Activated CD8-positive, alpha-beta memory T cell treated with anti-CD3 and anti-CD28 coated beads, Interleukin-2, amount 50 U/mL, for 1 hour (primary cell): ENCODE results near the gene CPVL.

ENCODE experiments used
- DNase-seq: peaks from one replicate; pipeline ENCODE4 v3.0.0-alpha.2; 2020; ENCODE audit errors: extremely low read depth

CPVL gene

DNA sequence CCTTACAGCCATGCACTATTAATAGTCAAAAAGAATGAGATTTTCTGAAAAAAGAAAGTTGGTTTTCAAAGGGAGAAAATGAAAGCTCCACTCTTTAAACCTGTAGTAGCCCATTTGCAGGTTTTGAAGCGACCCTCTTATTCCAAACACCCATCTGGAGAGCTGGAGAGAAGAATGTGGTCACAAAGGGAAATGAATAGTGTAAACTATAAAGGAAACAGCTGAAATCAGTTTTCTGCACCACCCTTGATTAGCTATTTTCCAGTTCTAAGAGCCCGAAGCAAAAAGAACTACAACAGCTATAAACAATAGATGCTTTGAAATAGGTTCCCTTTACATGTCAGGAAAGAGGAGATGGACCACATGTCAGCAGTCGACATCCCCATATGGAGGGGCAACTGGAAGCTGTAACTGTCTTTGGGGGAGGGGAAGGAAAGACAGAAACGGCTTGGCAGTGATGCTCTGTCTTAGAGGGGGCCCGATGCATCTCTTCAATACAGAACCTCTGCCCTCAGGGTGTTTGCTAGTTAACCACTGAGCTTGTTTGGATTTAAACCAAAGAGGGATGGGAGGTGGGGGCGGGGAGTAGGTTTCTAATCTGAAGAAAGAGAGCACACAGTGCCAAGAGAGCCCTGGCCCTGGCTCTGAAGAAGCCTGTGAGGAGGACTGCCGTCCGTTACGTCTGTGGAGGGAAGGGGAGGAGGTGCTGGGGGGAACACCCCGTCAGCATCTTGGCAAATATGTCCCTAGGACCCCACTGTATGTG, 55.3 kb downstream of the CPVL start:
- DNase-seq: no peak

GRCh38 chr7:29090151-29090805, 56.1 kb downstream of the CPVL start:
- no peak for DNase-seq

DNA sequence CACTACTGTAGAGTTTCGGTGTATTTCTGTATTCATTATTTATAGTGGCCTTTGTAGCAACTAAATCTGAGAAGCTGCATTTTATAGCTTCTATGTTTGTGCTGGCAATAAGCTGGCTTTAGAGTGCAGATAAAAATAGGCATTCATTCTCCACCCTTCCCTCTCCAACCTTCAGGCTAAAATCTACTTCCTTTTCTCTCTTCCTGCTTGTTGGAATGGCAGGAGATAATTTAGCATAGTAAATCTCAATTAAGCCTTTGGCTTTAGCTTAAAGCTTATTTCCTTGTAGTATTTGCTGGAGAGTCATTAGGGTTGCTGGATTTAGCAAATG, 58.5 kb downstream of the CPVL start:
- DNase-seq: no peak

DNA sequence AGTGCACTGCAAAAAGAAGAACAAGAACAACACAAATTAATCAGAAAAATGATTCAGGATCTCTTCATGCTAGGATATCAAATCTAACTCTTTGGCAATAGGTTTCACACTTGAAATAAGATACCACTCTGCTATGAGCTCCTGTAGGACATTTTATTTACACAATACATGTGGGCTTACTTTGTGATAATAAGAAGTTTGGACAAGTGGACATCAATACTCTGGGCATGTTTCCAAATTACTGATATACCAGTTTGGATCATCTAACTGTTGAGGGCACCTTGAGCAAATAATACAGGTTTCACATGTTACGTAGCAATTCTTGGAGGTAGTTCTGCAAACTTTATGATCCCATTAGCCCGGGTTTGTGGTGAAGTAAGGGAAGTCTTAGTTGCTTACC, 59.8 kb downstream of the CPVL start:
- DNase-seq: no peak

DNA sequence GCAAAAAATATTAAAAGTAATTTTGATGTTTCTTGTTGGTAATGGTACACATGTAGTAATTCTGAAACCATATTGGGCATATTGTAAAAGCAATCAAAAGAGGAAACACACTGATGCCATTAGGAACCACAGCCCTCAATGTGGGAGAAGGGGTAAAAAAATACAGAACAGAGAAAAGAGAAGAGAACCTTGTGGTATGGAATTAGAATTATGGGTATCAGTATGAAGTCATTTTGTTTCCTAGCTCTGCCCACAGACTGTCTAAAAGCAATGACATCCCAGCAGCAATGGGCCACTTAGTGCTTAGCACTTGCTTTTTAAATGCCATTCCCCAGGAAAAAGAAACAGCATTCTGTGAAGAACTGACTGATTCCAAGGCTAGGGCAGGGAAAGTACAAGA, 61.5 kb downstream of the CPVL start:
- no peak for DNase-seq

DNA sequence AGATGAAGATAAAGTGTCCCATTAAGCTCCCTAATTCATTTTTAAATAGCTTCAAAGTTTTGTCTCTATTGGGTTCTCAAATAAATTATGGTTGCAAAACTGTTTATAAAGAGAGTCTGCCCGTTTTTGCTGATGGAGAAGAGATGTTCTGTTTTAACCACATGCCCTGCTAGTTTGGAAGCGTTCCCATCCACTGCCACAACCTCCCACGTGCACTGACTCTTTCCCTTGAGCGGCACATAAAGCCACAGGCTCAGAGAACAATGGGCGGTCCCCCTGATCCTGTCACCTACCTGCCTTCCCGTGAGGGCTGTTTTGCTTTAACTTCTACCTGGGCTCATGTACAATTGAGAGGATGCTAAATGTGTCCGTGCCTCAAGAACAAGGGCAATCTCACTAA, 65.5 kb downstream of the CPVL start:
- DNase-seq: no peak

GRCh38 chr7:29078311-29079260, 67.8 kb downstream of the CPVL start:
- DNase-seq: no peak

DNA sequence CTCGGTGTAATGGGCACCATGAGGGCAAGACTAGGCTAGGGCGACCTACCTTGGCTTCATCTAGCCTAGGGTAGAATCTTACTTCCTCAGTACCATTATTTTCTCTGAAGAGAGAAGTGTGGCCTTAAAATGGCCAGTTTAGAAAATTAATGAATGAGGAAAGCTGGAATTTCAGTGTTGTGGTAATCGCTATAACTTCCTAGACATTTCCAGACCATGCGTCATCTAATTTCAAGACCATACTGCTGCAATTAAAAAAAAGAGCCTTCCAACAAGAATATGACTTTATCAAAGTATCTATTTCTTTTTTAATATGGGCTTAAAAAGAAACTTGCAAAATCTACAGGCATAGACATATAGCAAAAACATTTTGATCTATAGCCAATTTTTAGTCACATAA, 68.5 kb downstream of the CPVL start:
- DNase-seq: no peak

DNA sequence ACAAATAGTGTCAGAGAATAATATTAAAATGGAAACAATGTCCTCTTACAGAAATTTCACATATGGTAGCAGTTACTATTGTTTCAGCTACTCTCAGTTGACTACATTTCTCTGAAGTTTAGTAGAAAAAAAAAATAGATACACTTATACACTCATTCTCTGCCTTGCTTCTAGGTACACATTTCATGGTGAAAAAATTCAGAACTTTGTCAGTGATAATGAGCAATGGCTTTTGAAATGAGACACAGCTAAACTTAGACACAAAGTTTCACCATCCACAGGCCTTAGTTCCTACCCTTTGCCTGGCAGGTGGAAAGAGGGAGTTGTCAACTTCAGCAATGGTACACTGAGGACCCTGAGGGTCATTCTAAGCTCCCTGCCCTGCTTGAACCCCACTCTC, 69.2 kb downstream of the CPVL start:
- DNase-seq: no peak

GRCh38 chr7:29076631-29077030, 69.7 kb downstream of the CPVL start:
- no peak for DNase-seq

- no peak for DNase-seq
Observed at GRCh38 chr7:29075606-29076005, 70.7 kb downstream of the CPVL start.

DNA sequence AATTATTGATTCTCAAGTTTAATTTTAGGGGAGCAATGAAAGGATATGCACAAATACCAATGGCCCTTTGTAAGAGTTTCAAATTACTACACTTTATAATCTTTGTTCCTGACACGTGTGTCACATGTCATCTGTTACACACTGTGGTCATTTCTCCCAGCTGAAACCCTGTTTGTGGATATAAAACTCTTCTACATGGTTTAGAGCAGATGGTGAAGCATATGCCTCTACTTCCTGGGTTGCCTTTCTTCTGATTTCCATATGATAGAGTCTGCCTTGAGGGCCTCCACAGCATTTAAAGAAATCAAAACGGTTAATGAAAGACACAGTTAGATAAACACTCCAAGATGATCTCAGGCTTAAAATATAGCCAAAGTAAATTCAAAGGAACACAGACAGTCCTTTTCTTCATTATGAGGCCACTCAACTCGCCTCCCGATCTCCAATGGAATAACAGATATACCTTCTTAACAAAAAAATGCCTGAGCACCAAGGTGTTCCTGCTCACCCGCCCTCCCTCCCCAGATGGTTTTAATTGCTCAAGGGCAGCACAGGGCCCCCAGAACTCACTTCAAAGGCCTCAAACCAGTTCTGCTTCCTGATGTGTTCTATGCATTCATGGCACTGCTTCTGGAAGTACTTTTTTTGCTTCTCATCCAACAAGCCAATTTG, 75.0 kb downstream of the CPVL start:
- DNase-seq: no peak

DNA sequence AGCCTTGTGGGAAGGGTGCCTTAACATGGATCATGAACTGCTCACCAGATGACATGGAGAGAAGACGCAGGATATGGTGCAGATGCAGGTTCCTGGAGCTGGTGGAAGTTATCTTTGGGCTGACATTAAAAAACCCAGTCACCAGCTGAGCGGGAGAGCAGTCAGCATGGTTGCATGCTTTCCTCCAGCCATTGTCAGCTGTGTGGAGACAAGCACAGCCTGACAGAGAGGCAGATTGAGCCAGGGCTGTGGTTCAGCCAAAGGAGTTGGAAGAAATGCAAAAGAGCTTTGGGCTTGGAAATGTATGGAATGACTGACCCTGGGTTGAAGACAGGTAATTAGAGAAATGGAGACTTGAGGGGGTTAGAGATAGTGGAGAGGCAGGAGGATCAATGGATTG, 79.7 kb downstream of the CPVL start:
- no peak for DNase-seq

GRCh38 chr7:29065181-29065857, 81.0 kb downstream of the CPVL start:
- DNase-seq: no peak

- DNase-seq: no peak
Observed at GRCh38 chr7:29063872-29064271, 82.5 kb downstream of the CPVL start.

DNA sequence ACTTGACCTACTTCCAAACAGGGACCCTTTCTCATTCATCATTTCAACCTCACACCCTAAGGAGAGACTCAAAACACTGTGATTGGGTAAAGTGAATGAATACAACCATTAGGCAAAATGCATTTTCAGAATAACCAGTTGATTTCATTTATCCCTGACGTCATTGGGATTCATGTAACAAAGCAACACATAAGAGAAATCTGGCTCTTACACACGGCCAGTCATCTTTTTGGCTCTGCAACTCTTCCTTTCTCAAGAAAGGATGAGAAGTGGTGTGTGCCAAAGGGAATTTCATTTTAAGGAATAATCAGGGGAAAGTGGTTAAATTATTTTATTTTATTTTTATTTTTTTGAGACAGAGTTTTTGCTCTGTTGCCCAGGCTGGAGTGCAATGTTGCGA, 83.1 kb downstream of the CPVL start:
- no peak for DNase-seq

DNA sequence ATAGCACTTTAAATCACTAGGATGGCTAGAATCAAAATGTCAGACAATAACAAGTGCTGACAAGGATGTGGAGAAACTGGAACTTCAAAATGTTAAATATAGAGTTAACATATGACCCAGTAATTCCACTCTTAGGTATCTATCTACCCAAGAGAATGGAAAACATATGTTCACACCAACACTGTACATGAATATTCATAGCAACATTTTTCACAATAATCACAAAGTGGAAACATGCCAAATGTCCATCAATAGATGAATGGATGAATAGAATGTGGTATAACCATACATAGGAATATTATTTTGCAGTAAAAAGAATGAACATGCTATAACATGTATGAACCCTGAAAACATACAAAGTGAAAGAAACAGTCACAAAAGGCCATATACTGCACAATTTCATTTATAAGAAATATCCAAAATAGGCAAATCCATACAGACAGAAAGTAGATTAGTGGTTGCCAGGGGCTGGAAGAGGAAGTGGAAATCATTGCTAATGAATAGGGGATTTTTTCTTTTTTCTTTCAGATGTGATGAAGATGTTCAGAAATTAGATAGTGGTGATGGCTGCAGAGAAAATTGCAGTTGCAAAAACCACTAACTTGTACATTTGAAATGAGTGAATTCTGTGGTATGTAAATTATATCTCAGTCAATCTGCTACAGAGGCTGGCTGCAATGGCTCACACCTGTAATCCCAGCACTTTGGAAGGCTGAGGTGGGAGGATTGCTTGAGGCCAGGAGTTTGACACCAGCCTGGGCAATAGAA, 93.0 kb downstream of the CPVL start:
- DNase-seq: no peak

DNA sequence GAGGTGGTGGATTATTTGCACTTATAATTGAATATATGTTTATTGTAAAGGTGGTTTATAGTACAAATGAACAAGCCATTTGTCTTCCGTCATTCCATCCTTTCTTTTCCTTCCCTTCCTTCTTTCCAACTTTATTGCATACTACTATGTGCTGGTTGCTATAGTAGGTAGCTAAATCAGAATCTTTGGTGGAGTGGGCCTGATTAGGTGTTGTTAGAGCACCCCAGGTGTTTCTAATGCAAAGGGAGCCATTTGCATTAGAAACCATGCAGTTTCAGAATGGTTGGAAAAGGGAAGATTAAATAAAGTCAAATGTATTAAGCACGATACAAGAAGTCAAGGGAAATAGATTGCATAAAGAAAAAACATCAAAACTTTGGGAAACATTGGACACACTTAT, 99.4 kb downstream of the CPVL start:
- no peak for DNase-seq

DNA sequence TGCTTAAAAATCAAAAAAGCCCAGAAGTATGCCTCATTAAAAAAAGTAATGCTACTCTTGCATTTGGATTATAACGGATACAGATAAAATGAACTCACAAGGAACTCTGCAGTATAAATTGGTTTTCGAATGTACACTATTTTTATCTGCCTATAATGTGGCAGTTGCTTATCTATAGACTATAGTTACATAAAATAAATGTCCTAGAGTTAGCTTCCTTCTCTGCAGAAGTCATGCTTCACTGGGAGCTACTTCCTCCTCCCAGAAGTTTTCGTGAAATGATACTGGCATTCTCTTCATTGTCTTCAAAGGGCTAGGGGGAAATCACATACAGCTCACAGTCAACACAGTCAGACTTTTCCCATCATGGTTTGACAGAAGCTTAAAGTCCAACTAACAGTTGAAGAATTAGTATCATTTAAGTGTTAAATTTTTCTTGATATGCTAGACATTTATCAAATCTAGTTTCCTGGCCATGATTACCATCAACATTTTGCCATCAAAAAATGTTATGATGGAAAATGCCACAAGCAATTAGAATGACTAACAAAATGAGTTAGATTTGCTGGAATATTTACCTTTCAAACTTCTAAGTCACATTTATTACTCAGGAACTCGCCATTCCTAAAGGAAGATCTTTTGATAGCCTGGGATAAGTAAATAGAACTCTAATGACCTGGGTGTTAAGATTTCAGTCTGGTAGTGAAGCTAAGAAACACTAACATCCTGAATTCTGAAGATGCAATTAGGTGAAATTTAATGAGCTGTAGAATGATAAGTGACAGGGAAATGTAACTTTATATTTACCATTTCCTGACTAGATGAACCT, 100.9 kb downstream of the CPVL start:
- no peak for DNase-seq

- DNase-seq: no peak
Observed at GRCh38 chr7:29044554-29044953, 101.8 kb downstream of the CPVL start.
